Measurements from ENCODE around the gene NIN. TPM values are rescaled to one million over a fixed set of nuclear protein-coding genes. Genes with fewer than 3 reads are reported as not detected.

The NIN gene
- total RNA-seq, 3 donors from 2014 or later, result 20.5 to 36.3 (median 27.9) TPM

DNA sequence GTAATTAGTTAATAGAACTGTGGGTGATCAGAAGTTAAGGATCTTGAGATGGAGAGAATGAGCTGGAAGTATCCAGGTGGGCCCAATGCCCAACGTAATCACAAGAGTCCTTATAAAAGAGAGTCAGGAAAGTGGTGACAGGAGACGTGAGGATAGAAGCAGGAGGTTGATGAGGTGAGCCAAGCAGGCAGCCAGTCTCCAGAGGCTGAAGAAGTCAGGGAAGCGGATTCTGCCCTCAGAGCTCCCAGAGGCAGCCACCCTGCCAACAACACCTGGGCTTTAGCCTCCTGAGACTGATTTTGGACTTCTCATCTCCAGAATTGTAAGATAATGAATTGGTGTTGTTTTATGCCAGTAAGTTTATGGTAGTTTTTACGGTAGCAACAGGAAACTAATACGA, 152.8 kb downstream of the NIN start:
- H3K4me1 ChIP-seq (ENCODE audit: low read depth), result no peaks in the 10 kb centered on the region
- TF ChIP-seq, protein P1, sequence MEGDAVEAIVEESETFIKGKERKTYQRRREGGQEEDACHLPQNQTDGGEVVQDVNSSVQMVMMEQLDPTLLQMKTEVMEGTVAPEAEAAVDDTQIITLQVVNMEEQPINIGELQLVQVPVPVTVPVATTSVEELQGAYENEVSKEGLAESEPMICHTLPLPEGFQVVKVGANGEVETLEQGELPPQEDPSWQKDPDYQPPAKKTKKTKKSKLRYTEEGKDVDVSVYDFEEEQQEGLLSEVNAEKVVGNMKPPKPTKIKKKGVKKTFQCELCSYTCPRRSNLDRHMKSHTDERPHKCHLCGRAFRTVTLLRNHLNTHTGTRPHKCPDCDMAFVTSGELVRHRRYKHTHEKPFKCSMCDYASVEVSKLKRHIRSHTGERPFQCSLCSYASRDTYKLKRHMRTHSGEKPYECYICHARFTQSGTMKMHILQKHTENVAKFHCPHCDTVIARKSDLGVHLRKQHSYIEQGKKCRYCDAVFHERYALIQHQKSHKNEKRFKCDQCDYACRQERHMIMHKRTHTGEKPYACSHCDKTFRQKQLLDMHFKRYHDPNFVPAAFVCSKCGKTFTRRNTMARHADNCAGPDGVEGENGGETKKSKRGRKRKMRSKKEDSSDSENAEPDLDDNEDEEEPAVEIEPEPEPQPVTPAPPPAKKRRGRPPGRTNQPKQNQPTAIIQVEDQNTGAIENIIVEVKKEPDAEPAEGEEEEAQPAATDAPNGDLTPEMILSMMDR (IDR thresholded peaks at IDR 0.05), result no peak
- H3K4me3 ChIP-seq, result no peak overlapping the region
- no peaks in the 10 kb centered on the region for H3K36me3 ChIP-seq (ENCODE audit: low read depth)
- DNase-seq (no peak), ATAC-seq (no peak)
- intact Hi-C loops (cut with DNase I, micrococcal nuclease), result no loop called here
- no peaks in the 10 kb centered on the region for H3K9me3 ChIP-seq

DNA sequence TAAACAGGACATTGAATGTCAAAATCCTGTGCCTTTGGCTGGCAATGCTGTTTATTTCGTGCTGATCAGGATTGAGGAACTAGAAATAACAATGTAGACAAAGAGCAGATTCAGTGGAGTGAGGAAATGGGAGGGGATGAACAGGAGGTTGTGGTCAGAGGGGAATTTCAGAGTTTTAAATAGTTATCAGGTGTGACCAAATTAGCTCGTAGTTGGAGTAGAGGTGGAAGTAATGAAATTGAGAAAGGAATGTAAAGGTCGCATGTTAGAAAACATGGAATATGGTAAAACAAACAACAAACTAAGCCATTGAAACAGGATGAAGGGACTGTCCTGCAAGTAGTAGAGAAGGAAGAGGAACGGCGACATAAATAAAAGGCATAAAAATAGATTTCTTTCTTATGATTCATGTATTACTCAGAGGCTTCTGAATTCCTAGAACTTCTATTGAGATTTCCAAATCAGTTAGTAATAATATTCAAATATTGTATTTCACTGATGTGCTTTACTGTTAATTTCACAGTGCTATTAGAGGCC, 153.4 kb downstream of the NIN start:
- Histone ChIP-seq H3K9me3 (no peaks in the 10 kb centered on the region), H3K4me3 (no peak overlapping the region), H3K4me1 (ENCODE audit: low read depth) (no peaks in the 10 kb centered on the region), H3K36me3 (ENCODE audit: low read depth) (no peaks in the 10 kb centered on the region)
- TF ChIP-seq, protein P1 (IDR thresholded peaks at IDR 0.05), result no peak
- DNase-seq, result no peak
- intact Hi-C loops (cut with DNase I, micrococcal nuclease), result no loop called here
- peak; percentile 30 for ATAC-seq

DNA sequence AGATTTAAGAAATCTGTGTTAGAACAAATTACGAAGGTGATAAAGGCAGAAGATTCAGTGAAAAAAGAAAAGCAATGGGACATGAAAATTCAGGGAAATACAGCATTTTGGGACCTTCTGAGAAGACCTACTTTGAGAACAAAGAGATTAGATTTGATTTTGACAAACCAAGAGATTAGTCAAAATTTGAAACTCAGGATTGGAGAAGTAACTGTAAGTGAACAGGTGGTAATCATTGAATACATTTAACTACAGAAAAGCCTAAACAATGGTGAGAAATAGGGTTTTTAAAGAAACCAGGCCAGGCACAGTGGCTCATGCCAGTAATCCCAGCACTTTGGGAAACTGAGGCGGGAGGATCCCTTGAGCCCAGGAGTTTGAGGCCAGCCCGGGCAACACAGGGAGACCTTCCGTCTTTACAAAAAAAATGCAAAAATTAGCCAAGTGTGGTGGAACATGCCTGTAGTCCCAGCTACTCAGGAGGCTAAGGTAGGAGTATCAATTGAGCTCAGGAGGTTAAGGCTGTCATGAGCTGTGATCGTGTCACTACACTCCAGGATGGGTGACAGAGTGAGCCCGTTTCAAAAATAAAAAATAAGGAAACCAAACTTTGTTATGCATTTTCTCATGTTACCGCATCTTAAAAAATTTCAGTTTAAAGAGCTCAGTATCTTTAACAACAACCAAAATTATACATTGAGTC, 154.0 kb downstream of the NIN start:
- H3K4me3 ChIP-seq, result no peak overlapping the region
- ATAC-seq (no peak), DNase-seq (no peak)
- H3K4me1 ChIP-seq (ENCODE audit: low read depth), result no peaks in the 10 kb centered on the region
- intact Hi-C loops (cut with DNase I, micrococcal nuclease), result no loop called here
- no peaks in the 10 kb centered on the region for H3K9me3 ChIP-seq
- TF ChIP-seq, protein P1 (IDR thresholded peaks at IDR 0.05), result no peak
- no peaks in the 10 kb centered on the region for H3K36me3 ChIP-seq (ENCODE audit: low read depth)

DNA sequence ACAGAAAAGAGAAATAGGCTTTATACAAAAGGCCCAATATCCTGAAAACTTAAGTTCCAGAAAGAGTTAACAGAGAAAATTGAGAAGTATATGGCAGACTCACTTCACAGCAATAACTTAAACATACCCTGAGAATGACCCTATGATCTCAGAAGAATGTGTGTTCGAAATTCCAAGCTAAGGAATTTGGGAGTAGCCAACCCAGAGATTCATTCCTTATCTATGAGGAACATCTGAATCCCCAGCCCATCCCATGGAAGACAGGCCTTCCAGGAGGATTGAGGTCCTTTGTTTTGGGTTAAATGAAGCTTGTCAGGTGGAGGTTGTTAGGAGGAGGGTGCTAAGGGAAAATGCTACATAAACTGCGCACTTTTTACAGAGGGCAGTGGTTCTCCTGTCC, 155.4 kb downstream of the NIN start:
- intact Hi-C loops (cut with DNase I, micrococcal nuclease), result no loop called here
- no peaks in the 10 kb centered on the region for H3K9me3 ChIP-seq
- no peaks in the 10 kb centered on the region for H3K36me3 ChIP-seq (ENCODE audit: low read depth)
- TF ChIP-seq, protein P1 (IDR thresholded peaks at IDR 0.05), result no peak
- H3K4me1 ChIP-seq (ENCODE audit: low read depth), result no peaks in the 10 kb centered on the region
- no peak for DNase-seq
- ATAC-seq, result no peak
- H3K4me3 ChIP-seq, result no peak overlapping the region

DNA sequence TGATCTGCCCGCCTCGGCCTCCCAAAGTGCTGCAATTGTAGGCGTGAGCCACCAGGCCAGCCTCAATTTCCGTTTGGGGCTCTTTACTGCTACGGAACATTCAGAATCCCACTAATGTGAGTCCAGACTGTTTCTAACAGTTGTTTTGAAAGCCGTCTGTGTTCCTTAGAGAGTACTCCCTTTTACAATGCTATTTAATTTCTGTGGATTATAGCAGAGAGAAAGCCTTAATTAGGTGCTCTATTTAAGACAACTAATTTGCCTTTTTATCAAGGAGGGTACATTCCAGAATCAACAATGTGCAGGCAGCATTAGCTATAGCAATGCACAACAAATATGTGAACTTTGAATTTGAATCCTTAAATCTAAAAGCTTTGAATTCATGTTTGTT, 160.1 kb downstream of the NIN start:
- H3K4me1 ChIP-seq (ENCODE audit: low read depth), result no peaks in the 10 kb centered on the region

More for the DNA sequence above, 160.1 kb downstream of the NIN start:
- intact Hi-C loops (cut with DNase I, micrococcal nuclease), result no loop called here
- ATAC-seq (no peak), DNase-seq (no peak)
- Histone ChIP-seq H3K4me3 (no peak overlapping the region), H3K36me3 (ENCODE audit: low read depth) (no peaks in the 10 kb centered on the region), H3K9me3 (no peaks in the 10 kb centered on the region)
- TF ChIP-seq, protein P1 (IDR thresholded peaks at IDR 0.05), result no peak
